Lung (tissue), 12 donors: Measurements from ENCODE around the gene TSEN34. TPM values are rescaled to one million over a fixed set of nuclear protein-coding genes. Genes with fewer than 3 reads are reported as not detected.

Source experiments
- ATAC-seq: fragments of 200-7000 bp; cut with Tn5 transposase; one replicate; pipeline ENCODE4 v1.9.1; 2020; ENCODE audit warnings: moderate number of reproducible peaks; ENCODE audit not compliant: insufficient read depth, low FRiP score
- DNase-seq, 3 donors: peaks; one replicate each; pipeline ENCODE4 v3.0.0-alpha.2; 2013 to 2017
- H3K27ac ChIP-seq, 2 donors: one replicate each; pipeline ENCODE4 v1.5.1; 2013; ENCODE audit warnings: mild to moderate bottlenecking in 2 of 2, moderate library complexity in 2 of 2, control low read depth in 1 of 2, inconsistent platforms in 1 of 2, low read depth in 1 of 2, low read length in 1 of 2
- H3K27me3 ChIP-seq, 3 donors: one replicate each; pipeline ENCODE4 v1.5.1; 2013; ENCODE audit warnings: low read length in 2 of 3; ENCODE audit not compliant: control insufficient read depth in 3 of 3, insufficient read depth in 3 of 3
- H3K36me3 ChIP-seq, 4 donors: one replicate each; pipeline ENCODE4 v1.5.1; 2013; ENCODE audit warnings: low read length in 4 of 4, mild to moderate bottlenecking in 1 of 4, moderate library complexity in 1 of 4; ENCODE audit not compliant: control insufficient read depth in 4 of 4, insufficient read depth in 4 of 4
- H3K4me1 ChIP-seq, 5 donors: one replicate each; pipeline ENCODE4 v1.5.1; 2013; ENCODE audit warnings: low read length in 5 of 5, mild to moderate bottlenecking in 2 of 5, moderate library complexity in 1 of 5; ENCODE audit not compliant: control insufficient read depth in 5 of 5, insufficient read depth in 5 of 5
- H3K4me3 ChIP-seq: one replicate; pipeline ENCODE4 v1.5.1; 2013; ENCODE audit warnings: mild to moderate bottlenecking, control low read depth, moderate library complexity
- H3K9ac ChIP-seq, 2 donors: one replicate each; pipeline ENCODE4 v1.5.1; 2013; ENCODE audit warnings: low read length in 2 of 2, control low read depth in 1 of 2; ENCODE audit not compliant: insufficient read depth in 1 of 2
- H3K9me3 ChIP-seq, 4 donors: one replicate each; pipeline ENCODE4 v1.5.1; 2013; ENCODE audit warnings: low read length in 3 of 4, mild to moderate bottlenecking in 1 of 4, moderate library complexity in 1 of 4; ENCODE audit not compliant: control insufficient read depth in 4 of 4, insufficient read depth in 3 of 4
- WGBS, 2 donors: extraction: QIAGEN DNeasy Blood & Tissue Kit; methylation state at CpG; one replicate each; pipeline ENCODE4 v1.1.7; 2013; 5-methylcytosine and 5-hydroxymethylcytosine counted together
- polyA plus RNA-seq, 2 donors: library from polyadenylated mRNA; stranded (reverse); fragments of 200-250 nt; gene quantifications; one replicate each; pipeline ENCODE4 v1.2.1, GENCODE V29; 2013
- total RNA-seq, 2 donors: library from RNA; depleted of rRNA in 1 of 2; stranded (reverse); fragments of >200 nt in 1 of 2; gene quantifications; one replicate each; pipeline ENCODE4 v1.2.1, GENCODE V29; 2014 to 2021
- TF ChIP-seq, protein P1 (sequence below): IDR thresholded peaks from 2 replicates; pipeline ENCODE4 v1.5.1; 2012; ENCODE audit warnings: mild to moderate bottlenecking; ENCODE audit errors: control extremely low read depth, extremely low read depth
- donor health status: control.
- donor health status: control.
- donor health status: Bipolar disorder and iron deficiency.
- donor health status: healthy.
- donor health status: DM: yes; HTN: yes; CAD: no.

TSEN34 gene
- total and polyA plus RNA-seq, 4 donors: 38.0 to 102 (median 55.2) TPM

DNA sequence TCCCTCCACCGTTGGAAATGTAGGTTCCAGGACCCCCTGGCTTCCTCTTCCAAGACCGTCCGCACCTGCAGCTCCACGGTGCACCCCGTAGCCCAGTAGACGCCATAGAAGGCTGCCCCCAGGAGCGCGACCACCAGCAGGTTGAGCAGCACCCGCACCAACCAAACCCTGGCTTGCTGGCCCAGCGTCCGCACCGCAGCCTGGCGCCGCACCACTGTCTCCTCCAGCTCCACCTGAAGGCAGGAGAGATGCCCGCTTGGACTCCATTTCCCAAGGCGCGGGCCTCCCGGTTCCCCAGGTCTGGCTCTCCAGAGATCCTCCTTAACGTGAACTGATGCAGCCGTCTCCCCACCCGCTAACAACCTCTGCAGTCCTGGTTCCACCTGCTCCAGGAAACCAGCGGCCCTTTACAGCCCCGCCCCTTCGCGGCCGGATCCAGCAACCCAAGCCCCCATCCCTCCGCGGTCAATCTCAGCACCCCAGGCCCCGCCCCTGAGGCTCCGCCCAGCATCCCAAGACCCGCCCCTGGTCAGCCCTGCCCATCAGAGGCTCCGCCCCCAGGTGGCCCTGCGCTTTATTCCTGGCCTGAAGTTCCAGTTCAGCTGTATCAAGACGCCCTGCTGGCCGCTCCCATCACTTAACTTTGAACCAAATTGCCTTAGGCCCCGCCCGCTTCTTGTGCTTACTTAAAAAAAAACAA is 26.6 kb upstream of the TSEN34 start:
- H3K36me3 ChIP-seq: no peaks in the 10 kb centered on the region
- 7 to 12% methylated on average over 37 of the region's 37 CpGs for WGBS, 2 donors
- H3K9me3 ChIP-seq: no peaks in the 10 kb centered on the region
- H3K27ac ChIP-seq: no peak overlapping the region
- peak in 2 of 3 donors; percentile 31 to 60 for DNase-seq
- H3K27me3 ChIP-seq: peaks cover 0 to 2% (median 0%) of the 10 kb centered on the region in 3 donors
- H3K4me1 ChIP-seq: peaks cover 0 to 15% (median 5%) of the 10 kb centered on the region in 5 donors
- ATAC-seq: peak; percentile 14
- no peak overlapping the region for H3K4me3 ChIP-seq
- no peak overlapping the region for H3K9ac ChIP-seq
- TF ChIP-seq, protein P1, sequence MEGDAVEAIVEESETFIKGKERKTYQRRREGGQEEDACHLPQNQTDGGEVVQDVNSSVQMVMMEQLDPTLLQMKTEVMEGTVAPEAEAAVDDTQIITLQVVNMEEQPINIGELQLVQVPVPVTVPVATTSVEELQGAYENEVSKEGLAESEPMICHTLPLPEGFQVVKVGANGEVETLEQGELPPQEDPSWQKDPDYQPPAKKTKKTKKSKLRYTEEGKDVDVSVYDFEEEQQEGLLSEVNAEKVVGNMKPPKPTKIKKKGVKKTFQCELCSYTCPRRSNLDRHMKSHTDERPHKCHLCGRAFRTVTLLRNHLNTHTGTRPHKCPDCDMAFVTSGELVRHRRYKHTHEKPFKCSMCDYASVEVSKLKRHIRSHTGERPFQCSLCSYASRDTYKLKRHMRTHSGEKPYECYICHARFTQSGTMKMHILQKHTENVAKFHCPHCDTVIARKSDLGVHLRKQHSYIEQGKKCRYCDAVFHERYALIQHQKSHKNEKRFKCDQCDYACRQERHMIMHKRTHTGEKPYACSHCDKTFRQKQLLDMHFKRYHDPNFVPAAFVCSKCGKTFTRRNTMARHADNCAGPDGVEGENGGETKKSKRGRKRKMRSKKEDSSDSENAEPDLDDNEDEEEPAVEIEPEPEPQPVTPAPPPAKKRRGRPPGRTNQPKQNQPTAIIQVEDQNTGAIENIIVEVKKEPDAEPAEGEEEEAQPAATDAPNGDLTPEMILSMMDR: no peak

DNA sequence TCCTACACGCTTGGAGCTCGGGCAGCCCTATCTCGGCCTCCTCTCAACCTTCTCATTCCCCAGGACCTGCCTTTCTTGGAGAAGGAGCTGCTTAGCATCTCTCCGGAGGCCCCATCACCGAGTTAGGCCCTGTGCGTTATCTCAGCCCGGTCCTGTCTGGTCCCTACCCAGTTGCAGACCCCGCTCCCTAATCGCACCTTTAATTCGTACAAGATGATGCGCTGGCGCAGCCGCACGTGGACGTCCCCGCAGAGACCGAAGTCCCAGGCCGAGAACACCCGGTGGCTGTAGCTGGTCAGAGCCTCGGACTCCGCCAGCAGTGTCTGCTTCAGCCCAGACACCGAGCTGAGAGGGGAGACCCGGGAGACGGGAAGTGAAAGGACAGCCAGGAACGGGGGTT is 25.9 kb upstream of the TSEN34 start:
- TF ChIP-seq, protein P1: no peak
- 91 to 94% methylated on average over 25 of the region's 25 CpGs for WGBS, 2 donors

DNA sequence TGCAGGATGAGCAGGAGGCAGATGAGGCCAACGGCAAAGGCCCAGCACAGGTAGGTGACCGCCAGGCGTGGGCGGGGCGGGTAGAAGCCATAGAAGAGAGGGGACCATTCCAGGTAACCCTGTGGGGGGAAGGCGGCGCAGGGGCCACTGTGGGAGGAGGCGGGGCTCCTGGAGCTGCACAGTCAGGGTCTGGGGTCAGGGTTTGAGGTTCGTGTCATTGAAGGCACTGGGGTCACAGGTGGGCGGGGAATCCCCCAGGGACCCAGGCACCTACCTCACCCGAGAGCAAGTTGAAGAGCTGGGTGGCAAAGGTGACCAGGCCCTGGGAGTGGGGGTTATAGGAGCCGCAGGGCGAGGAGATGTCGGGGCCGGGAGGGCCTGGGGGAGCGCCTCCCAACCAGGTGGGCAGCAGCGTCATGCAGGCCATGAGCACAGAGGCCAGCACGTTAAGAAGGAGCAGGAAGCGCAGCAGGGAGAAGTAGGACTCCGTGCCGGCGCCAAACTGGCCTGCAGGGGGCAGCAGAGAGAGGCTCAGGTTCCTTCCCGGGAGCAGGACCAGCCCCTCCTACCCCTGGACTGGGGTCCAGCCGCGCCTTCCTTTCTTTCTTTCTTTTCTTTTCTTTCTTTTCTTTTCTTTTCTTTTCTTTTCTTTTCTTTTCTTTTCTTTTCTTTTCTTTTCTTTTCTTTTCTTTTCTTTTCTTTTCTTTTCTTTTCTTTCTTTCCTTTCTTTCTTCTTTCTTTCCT is 22.8 kb upstream of the TSEN34 start:
- Histone ChIP-seq H3K4me3 (no peak overlapping the region), H3K27me3 (peaks cover 0 to 2% (median 0%) of the 10 kb centered on the region in 3 donors), H3K36me3 (no peaks in the 10 kb centered on the region), H3K9ac (no peak overlapping the region), H3K4me1 (peaks cover 0 to 5% (median 0%) of the 10 kb centered on the region in 5 donors), H3K9me3 (no peaks in the 10 kb centered on the region), H3K27ac (no peak overlapping the region)
- WGBS, 2 donors: 28 to 30% methylated on average over 24 to 25 of the region's 25 CpGs
- TF ChIP-seq, protein P1: peak; percentile 88
- peak; percentile 83 for ATAC-seq
- DNase-seq: peak; percentile 89 to 92 (median 91)

More for the DNA sequence above, 25.9 kb upstream of the TSEN34 start:
- H3K9ac ChIP-seq: no peak overlapping the region
- ATAC-seq (no peak), DNase-seq (no peak)
- H3K27me3 ChIP-seq: peaks cover 0 to 2% (median 0%) of the 10 kb centered on the region in 3 donors
- H3K4me1 ChIP-seq: peaks cover 0 to 14% (median 5%) of the 10 kb centered on the region in 5 donors
- no peaks in the 10 kb centered on the region for H3K9me3 ChIP-seq
- H3K36me3 ChIP-seq: no peaks in the 10 kb centered on the region
- H3K27ac ChIP-seq: no peak overlapping the region
- no peak overlapping the region for H3K4me3 ChIP-seq
